HG03060 (cell line): Measurements from ENCODE around the gene CYP2B6.
"Not testable (repeated sequence)": the region's sequence is repeated elsewhere in the genome, so short reads cannot be mapped to it uniquely, and the experiment has no call there.

ENCODE experiments used
- ATAC-seq: cut with Tn5 transposase; IDR thresholded peaks from one replicate; pipeline ENCODE4 v1.9.1; 2021; ENCODE audit warnings: low read depth, moderate number of reproducible peaks; ENCODE audit not compliant: unreplicated experiment

Gene CYP2B6

DNA sequence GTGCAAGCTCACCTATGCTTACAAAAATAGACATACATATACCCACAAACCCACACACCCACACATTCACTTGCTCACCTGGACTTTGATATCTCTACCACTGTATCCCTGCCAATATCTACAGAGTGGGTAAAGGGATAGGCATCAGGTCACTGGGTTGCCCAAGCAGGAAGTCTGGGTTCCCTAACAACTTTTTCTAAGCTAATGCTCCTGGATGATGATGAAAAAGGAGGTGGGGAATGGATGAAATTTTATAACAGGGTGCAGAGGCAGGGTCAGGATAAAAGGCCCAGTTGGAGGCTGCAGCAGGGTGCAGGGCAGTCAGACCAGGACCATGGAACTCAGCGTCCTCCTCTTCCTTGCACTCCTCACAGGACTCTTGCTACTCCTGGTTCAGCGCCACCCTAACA lies at the start of gene CYP2B6:
Gene CYP2B6 (plus strand): TSS at position 311 of the 410 bp plus-strand sequence. CDS start 24 bp downstream, at position 335.
- no peak for ATAC-seq

DNA sequence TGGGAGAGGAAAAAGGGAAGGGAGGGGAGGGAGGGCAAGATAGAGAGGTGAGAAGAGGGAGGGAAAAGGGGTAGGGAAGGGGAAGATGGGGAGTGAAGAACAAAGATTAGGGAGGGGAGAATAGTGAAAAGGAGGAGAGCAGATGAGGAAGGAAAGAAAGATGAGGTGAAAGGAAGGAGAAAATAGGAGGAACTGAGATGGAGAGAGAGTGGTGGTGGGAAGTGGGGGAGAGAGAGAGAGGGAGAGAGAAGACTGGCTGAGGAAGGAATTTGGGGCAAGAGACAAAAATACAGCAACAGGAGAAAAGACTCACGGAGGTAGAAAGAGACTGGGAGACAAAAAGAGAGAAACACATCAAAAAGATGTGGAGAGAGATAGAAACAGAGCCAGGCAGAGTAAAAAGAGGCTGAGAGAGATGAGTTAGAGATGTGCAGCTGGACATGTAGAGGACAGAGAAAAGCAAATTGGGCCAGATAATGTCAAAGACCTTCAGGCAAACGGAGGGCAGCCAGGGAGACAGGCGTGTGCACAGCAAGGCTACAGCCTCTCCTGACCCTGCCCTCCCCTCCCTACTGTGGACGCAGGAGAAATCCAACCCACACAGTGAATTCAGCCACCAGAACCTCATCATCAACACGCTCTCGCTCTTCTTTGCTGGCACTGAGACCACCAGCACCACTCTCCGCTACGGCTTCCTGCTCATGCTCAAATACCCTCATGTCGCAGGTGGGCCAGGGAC lies 49.4 kb upstream of the CYP2B6 start:
- no peak for ATAC-seq

DNA sequence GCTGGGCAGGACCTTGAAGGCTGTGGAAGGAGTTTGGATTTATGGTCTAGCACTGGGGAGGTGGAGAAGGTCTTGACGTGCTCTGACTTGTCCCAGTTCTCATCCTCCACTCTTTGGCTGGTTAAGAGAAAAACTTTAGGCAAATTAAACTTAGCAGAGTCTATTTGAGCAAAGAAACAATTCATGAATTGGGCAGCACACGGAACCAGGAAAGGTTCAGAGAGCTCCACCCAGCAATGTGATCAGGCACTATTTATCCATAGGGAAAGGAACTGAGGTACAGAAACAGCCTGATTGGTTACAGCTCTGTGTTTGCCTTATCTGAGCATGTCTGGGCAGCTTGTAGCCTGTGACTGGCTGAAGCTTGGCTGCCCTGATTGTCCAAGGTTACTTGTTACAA lies 45.4 kb upstream of the CYP2B6 start:
- ATAC-seq: no peak

DNA sequence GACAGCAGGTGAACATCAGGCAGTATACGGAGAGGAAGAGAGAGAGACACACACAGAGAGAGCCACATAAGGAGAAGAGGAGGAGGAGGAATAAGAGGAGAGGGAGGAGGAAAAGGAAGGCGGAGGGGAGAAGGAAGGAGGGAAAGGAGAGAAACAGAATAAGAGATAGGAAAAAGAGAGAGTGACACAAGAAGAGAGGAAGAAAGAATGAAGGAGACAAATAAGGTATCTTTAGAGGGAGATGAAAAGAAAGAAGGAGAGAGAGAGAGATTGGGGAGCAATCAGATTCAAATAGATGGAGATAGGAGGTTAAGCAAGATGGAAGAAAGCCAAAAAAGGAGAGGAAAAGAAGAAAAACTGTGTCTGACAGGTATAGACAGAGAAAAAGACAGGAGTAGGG lies 44.0 kb upstream of the CYP2B6 start:
- no peak for ATAC-seq

DNA sequence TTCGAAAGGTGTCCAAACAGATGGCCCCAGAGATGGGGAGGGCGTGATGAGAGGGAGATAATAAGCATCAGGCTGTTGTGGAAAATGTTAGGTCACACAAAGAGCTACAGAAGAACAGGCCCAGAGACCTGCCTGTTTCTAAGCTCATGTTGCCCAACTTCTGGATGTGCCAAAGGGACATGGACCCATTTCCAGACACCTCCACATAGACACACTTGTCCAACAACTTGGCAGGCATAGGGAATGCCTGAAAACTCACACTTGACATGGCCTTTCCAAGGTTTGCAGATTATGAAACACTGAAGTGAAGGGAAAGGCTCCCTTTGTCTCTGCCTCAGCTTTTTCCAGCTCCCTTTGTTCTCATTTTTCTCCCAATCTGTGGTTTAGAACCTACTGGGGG lies 43.5 kb upstream of the CYP2B6 start:
- no peak for ATAC-seq

DNA sequence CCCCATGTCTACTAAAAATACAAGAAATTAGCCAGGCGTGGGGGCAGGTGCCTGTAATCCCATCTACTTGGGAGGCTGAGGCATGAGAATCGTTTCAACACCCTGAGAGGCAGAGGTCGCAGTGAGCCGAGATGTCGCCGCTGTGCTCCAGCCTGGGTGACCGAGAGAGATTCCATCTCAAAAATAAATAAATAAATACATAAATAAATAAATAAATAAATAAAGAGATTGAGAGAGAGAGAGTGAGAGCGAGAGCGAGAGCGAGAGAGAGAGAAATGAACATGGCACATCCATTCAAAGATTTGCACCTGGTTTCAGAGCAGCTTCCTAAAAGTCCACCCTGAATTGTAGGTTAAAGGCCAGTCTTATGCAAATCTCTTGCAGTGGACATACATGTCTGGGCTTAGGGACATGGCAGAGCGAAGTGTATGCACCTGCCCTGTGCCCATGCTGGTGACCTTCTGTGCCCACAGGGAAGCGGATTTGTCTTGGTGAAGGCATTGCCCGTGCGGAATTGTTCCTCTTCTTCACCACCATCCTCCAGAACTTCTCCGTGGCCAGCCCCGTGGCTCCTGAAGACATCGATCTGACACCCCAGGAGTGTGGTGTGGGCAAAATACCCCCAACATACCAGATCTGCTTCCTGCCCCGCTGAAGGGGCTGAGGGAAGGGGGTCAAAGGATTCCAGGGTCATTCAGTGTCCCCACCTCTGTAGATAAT lies 42.3 kb upstream of the CYP2B6 start:
- no peak for ATAC-seq

DNA sequence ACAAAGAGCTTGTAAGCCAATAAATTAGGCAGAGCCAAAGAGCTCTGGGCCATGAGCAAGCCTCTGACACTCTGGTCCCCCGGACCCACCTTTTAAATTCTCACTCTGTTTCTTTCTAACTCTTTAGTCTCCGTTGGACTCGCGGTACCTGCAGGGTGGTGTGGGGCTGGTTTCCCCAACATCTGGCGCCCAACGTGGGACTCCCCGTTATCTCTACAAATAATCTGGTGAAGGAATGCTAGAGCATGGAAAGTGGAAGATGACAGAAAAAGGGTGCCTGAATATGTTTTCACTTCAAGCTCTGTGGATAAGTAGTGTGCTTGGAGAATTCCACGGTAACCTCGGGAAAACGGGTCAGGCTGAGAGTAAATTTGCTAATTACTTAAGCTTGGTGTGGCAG lies 36.5 kb upstream of the CYP2B6 start:
- ATAC-seq: no peak

DNA sequence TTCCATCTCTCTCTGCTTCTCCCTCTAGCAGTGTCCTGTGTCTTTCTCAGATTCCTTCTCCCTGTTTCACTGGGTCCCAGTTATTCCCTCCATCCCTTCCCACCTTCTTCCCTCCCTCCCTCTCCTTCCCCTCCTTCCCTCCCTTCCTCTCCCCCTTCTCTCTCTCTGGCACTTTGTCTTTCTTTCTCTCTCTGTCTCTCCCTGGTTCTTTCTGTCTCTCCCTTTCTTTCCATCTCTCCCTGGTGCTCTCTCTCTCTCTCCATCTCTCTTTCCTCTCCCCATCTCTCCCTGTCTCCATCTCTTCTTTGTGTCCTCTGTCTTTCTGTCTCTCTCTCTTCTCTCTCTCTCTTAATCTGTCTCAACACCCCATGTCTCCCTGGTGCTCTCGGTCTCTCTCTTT lies 31.7 kb upstream of the CYP2B6 start:
- no peak for ATAC-seq

DNA sequence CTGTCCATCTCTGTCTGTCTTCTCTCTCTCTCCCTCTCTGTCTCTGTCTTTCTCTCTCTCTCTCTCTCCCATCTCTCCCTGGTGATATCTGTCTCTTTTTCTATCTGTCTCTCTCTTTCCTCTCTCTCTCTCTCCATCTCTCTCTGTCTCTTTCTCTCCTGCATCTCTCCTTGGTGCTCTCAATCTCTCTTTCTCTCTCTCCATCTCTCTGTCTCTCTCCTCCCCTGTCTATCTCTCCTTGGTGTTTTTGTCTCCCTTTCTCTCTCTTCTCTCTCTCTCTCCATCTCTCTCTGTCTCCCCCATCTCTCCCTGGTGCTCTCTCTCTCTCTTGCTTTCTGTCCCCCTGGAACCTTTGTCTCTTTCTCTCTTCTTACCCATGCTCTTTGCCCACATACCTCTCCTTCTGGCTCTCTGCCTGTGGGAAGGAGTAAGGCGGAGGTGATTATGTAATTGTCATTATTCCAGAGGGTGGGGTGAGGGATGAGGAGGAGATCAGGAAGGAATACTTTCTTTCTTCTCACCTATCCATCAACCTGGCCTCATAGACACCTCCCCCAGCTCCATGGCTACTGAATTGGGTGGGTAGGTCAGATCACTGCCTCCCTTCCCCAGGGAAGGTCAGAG lies 30.9 kb upstream of the CYP2B6 start:
- ATAC-seq: no peak

DNA sequence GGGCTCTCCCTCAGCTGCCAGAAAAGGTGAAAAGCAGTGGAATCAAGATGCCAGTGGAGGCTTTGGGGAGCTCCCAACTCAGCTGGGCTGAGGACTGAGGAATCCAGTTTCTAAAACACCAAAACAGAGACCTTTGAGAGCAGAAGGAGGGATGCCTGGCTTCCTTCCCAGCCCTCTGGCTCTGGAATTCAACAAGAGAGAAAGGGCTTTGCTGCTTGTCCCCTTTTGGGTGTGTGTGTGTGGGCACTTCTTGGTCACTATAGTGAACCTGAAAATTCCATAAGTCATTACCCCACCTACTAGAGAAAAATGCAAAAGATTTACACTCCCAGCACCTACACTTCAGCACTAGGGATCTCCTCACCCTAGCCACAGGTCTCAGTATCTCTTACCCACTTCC lies 30.3 kb upstream of the CYP2B6 start:
- ATAC-seq: no peak

DNA sequence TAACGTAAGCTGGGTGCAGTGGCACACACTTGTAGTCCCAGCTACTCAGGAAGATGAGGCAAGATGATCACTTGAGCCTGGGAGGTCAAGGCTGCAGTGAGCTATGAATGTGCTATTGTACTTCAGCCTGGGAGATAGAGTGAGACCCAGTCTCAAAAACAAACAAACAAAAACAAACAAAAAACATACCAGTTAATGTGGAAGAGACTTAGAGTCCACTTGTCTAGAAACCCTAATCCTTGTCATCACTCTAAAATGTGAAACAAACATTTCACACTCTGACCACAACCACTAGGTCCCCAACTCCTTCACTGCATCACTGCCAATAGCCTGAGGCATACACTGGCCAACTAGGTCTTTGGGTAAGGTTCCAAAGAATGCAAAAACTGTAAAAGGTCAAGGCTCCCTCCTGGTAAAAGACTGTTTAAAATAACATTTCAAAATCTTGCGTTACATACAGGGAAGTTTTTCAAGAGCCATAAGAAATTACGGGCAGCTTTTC lies 28.6 kb upstream of the CYP2B6 start:
- no peak for ATAC-seq

DNA sequence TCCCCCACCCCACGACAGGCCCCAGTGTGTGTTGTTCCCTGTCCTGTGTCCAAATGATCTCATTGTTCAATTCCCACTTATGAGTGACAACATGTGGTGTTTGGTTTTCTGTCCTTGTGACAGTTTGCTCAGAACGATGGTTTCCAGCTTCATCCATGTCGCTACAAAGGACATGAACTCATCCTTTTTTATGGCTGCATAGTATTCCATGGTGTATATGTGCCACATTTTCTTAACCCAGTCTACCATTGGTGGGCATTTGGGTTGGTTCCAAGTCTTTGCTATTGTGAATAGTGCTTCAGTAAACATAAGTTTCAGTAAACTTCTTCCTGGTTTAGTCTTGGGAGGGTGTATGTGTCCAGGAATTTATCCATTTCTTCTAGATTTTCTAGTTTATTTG lies 26.7 kb upstream of the CYP2B6 start:
- not testable (repeated sequence) for ATAC-seq

DNA sequence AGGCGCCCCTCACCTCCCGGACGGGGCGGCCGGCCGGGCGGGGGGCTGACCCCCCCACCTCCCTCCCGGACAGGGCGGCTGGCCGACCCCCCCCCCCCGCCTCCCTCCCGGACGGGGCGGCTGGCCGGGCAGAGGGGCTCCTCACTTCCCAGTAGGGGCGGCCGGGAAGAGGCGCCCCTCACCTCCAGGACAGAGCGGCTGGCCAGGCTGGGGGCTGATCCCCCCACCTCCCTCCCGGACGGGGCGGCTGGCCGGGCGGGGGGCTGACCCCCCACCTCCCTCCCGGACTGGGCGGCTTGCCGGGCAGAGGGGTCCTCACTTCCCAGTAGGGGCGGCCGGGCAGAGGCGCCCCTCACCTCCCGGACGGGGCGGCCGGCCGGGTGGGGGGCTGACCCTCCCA lies 25.7 kb upstream of the CYP2B6 start:
- ATAC-seq: not testable (repeated sequence)

DNA sequence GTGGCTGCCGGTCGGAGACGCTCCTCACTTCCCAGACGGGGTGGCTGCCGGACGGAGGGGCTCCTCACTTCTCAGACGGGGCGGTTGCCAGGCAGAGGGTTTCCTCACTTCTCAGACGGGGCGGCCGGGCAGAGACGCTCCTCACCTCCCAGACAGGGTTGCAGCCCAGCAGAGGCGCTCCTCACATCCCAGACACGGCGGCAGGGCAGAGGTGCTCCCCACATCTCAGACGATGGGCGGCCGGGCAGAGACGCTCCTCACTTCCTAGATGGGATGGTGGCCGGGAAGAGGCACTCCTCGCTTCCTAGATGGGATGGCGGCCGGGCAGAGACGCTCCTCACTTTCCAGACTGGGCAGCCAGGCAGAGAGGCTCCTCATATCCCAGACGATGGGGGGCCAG lies 24.5 kb upstream of the CYP2B6 start:
- not testable (repeated sequence) for ATAC-seq

DNA sequence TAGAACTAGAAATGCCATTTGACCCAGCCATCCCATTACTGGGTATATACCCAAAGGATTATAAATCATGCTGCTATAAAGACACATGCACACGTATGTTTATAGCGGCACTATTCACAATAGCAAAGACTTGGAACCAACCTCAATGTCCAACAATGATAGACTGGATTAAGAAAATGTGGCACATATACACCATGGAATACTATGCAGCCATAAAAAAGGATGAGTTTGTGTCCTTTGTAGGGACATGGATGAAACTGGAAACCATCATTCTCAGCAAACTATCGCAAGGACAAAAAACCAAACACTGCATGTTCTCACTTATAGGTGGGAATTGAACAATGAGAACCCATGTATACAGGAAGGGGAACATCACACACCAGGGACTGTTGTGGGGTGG lies 23.0 kb upstream of the CYP2B6 start:
- ATAC-seq: not testable (repeated sequence)

DNA sequence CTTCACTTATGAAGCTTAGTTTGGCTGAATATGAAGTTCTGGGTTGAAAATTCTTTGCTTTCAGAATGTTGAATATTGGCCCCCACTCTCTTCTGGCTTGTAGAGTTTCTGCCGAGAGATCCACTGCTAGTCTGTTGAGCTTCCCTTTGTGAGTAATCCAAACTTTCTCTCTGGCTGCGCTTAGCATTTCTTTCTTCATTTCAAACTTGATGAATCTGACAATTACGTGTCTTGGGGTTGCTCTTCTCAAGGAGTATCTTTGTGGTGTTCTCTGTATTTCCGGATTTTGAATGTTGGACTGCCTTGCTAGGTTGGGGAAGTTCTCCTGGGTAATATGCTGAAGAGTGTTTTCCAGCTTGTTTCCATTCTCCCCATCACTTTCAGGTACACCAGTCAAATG lies 21.4 kb upstream of the CYP2B6 start:
- not testable (repeated sequence) for ATAC-seq

DNA sequence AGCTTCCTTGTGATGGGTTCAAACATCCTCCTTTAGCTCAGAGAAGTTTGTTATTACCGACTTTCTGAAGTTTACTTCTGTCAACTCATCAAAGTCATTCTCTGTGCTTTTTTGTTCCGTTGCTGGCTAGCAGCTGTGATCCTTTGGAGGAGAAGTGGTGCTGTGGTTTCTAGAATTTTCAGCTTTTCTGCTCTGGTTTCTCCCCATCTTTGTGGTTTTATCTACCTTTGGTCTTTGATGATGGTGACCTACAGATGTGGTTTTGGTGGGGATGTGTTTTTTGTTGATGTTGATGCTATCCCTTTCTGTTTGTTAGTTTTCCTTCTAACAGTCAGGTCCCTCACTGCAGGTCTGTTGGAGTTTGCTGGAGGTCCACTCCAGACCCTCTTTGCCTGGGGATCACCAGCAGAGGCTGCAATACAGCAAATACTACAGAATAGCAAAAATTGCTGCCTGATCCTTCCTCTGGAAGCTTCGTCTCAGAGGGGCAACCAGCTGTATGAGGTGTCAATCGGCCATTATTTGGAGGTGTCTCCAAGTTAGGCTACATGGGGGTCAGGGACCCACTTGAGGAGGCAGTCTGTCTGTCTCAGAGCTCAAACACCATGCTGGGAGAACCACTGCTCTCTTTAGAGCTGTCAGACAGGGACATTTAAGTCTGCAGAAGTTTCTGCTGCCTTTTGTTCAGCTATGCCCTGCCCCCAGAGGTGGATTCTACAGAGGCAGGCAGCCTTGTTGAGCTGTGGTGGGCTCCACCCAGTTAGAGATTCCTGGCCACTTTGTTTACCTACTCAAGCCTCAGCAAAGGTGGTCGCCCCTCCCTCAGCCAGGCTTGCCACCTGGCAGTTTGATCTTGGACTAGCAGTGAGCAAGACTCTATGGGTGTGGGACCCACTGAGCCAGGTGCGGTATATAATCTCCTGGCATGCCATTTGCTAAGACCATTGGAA lies 20.4 kb upstream of the CYP2B6 start:
- ATAC-seq: not testable (repeated sequence)

DNA sequence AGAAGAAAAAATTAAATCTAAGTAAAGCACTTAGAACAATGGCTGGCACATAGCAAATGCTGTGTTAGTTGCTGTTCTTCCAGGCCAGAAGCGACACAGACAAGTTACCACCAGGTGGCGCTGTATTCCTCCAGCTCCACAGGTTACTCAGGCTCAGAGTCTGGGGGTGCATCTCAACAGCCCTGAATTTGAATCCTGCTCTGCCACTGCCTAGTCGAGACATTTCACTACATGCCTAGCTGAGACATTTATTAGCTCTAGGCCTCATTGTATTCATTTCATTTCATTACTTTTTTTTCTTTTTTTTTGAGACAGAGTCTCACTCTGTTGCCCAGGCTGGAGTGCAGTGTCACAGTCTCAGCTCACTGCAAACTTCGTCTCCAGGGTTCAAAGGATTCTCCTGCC lies 16.4 kb upstream of the CYP2B6 start:
- ATAC-seq: no peak

DNA sequence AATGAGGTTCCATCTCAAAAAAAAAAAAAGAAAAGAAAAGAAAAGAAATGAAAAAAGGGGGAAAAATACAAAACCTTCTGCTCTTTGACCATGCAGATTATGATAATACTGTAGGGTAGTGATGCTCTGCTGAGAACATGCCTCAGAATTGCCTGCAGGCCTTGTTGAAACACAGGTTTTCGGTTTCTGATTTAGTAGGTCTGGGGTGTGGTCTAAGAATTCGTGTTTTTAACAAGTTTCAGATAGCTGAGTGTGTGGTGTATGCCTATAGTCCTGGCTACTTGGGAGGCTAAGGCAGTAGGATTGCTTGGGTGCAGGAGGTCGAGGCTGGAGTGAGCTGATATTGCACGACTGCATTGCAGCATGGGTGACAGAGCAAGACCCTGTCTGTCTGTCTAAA lies 14.9 kb upstream of the CYP2B6 start:
- no peak for ATAC-seq

DNA sequence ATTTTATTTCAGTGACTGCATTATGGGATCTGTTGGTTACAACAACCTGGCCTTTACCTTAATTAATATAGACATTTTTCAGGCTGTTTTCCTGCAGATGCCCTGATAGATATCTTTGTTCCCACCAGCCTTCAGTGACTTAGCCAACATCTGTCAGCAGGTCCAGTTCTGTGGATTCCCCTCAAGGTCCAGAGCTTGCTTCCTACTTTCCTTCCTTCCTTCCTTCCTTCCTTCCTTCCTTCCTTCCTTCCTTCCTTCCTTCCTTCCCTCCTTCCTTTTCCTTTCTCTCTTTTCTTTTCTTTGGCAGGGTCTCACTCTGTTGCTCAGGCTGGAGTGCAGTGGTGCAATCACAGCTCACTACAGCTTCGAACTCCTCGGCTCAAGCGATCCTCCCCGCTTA lies 14.4 kb upstream of the CYP2B6 start:
- ATAC-seq: no peak
